Upper lobe of left lung (tissue), 4 donors: ENCODE results near the gene STMN1.

Source experiments
- EP300 ChIP-seq, 4 donors: sonication (generic); formaldehyde crosslinking; IDR thresholded peaks; one replicate each; pipeline ENCODE4 v1.5.1; 2017; ENCODE audit warnings: antibody characterized with exemption in 4 of 4, control low read depth in 2 of 4
- POLR2A ChIP-seq, 4 donors: fragments of 450-650 bp; IDR thresholded peaks; one replicate each; pipeline ENCODE4 v1.5.1; 2016 to 2017; ENCODE audit warnings: antibody characterized with exemption in 4 of 4, mild to moderate bottlenecking in 2 of 4

DNA sequence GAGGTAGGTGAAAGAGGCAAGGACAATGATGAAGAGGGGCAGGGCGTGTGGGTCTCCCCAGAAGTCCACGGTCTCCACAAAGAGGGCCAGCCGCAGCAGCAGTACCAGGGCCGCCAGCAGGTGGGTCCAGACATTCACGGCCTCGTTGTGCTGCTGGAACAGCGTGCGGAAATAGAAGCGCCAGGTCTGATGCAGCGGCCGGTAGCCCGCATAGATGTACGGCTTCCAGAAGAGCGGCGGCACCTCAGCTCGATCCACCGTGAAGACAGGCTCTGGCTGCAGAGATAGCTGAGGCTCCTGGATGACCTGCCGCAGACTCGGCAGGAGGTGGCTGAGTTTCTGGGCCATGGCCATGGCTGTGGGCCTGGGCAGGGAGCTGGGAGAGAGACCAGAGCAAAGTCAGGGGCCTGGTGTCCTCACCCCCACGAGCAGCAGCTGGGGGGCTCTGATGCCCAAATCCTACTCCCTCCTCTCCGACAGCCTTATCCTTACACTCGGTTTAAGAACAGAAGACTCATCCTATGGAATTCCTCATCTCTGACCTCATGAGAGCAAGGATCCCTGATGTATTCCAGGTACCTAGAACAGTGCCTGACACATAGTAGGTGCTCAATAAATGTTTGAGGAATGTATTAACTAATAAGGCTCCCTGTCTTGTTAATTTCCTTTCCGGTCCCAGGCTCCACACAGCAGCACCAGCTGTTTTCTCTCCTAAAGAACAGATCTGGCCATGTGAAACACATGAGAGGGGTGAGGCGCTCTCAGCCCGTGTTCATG lies 42.5 kb downstream of the STMN1 start:
- no peak for TF ChIP-seq EP300 (IDR thresholded peaks at IDR 0.05)
- TF ChIP-seq POLR2A (IDR thresholded peaks at IDR 0.05) = no peak
